Left ventricle myocardium inferior (tissue), 1 donor: Measurements from ENCODE around the gene MGME1. TPM values are rescaled to one million over a fixed set of nuclear protein-coding genes. Genes with fewer than 3 reads are reported as not detected.

ENCODE experiments used
- DNase-seq: peaks from one replicate; pipeline ENCODE4 v3.0.0-alpha.2; 2020
- H3K27ac ChIP-seq: fragments of 200-600 bp; replicated peaks from 2 replicates; pipeline ENCODE4 v1.8.0; 2021
- H3K27me3 ChIP-seq: fragments of 200-600 bp; 2 replicates; pipeline ENCODE4 v1.8.0; 2021; ENCODE audit warnings: low read depth
- H3K36me3 ChIP-seq: fragments of 200-600 bp; 2 replicates; pipeline ENCODE4 v1.8.0; 2021
- H3K4me1 ChIP-seq: fragments of 200-600 bp; 2 replicates; pipeline ENCODE4 v1.8.0; 2021
- H3K4me3 ChIP-seq: fragments of 200-600 bp; 2 replicates; pipeline ENCODE4 v1.8.0; 2021; ENCODE audit warnings: mild to moderate bottlenecking, moderate library complexity
- H3K9me3 ChIP-seq: fragments of 200-600 bp; replicated peaks from 2 replicates; pipeline ENCODE4 v1.8.0; 2021
- CTCF ChIP-seq: fragments of 200-600 bp; IDR thresholded peaks from 2 replicates; pipeline ENCODE4 v1.8.0; 2021; ENCODE audit warnings: antibody characterized with exemption, mild to moderate bottlenecking, borderline replicate concordance
- intact Hi-C: fragments of 100-400 bp; cut with micrococcal nuclease; formaldehyde crosslinking; loops from one replicate; pipeline ENCODE4 v1.11.0; 2022
- total RNA-seq: library from RNA; stranded (reverse); fragmentation: NEBNext Ultra II Directional; extraction: Animal tissue kit (Norgen Biotek cat#: 25700); gene quantifications from one replicate; pipeline ENCODE4 v1.2.1, GENCODE V29; 2021
- donor health status: DM: no; HTN: yes; CAD: no; lungs with severe emphysema.

The MGME1 gene
- total RNA-seq, 1 donor from 2014 or later = 13.6 TPM

DNA sequence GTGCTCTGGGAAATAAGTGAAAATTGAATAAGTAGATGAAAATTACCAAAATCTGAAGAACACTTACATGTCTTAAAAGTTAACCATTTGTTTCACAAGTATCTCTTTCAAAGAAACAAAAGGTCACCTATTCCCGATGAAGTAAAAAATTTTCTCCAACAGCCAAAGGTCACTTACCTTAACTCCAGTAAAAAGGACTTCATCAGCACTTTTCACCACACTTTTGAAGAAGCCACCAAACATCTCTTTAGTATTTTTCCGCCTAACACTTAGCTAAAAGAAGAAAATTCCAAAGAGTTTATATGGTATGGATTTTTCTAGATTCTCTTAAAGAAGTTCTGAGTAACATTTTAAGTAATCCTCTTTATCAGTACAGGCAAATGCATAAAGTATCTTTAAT, 17.5 kb upstream of the MGME1 start:
- Histone ChIP-seq H3K27me3 (no peaks in the 10 kb centered on the region), H3K36me3 (peaks cover 99% of the 10 kb centered on the region), H3K4me1 (peaks cover 14% of the 10 kb centered on the region), H3K4me3 (no peak overlapping the region), H3K9me3 (no peaks in the 10 kb centered on the region), H3K27ac (no peak overlapping the region)
- intact Hi-C loops = no loop called here
- TF ChIP-seq CTCF = no peak
- DNase-seq = no peak

DNA sequence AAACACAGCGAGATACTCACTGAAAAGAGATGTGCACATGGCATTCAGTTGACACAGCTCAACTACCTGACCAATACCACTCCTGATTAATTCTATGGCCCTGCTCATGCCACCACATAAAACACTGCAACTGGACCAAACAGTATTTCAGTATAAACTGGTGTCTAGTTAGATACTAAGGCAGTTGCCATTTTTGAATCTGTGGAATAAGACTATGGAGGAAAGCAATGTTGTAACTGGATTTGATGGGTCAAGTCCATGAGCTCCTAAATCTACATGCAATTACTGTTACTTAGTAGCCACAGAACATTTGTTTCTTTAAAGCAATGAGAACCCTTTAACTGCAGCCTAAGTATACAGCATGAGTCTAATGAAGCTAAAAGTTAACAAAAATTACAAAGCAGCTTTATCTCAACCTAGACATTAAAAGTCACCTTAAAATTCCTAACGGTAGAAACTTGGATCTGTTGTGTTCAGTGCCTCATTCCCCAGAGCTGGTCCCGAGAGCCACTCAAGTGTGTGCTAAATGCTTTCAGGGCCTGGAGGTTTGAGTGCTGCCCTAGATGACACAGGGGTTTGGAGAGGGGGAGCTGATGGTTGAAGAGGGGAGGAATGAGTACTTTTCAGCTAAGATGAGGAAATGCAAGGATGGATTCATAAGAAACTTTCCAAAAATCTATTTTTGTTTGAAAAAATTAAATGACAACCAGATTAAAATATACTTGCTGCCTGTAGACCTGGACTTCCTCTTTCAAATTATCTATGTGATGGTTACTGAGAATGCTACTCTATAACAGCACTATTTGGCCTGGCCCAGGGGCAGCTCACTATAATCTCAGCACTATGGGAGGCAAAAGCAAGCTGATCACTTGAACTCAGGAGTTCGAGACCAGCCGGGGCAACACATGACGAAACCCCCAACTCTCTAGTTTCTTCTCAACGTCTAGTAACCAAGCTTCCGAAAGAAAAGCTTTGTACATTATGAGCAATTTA, 15.8 kb upstream of the MGME1 start:
- no peak for DNase-seq
- Histone ChIP-seq H3K36me3 (peaks cover 84% of the 10 kb centered on the region), H3K9me3 (no peaks in the 10 kb centered on the region), H3K4me1 (peaks cover 17% of the 10 kb centered on the region), H3K27me3 (no peaks in the 10 kb centered on the region), H3K27ac (no peak overlapping the region), H3K4me3 (no peak overlapping the region)
- intact Hi-C loops = no loop called here
- no peak for TF ChIP-seq CTCF

DNA sequence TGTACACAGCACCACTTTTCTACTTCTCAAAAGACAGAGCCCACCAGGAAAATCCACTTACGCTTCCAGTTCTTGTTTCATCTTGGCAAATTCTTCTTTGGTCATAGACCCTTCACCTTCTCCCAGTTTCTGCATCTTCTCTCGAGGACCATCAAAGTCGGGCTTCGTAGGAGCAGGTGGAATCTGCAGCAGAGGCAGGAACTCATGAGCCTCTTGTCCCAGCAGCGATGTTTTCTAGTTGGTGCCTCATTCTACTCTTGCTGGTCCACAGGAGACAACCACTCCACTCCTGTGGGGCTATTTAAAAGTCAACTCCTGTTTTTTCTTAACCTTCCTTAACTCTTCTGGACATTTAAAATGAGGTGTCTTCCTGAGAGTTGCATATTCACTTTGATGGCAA, 14.9 kb upstream of the MGME1 start:
- DNase-seq = no peak
- TF ChIP-seq CTCF = no peak
- intact Hi-C loops = no loop called here
- Histone ChIP-seq H3K27ac (no peak overlapping the region), H3K4me3 (no peak overlapping the region), H3K36me3 (peaks cover 74% of the 10 kb centered on the region), H3K9me3 (no peaks in the 10 kb centered on the region), H3K4me1 (peaks cover 26% of the 10 kb centered on the region), H3K27me3 (no peaks in the 10 kb centered on the region)

- no peak overlapping the region for H3K27ac ChIP-seq
Observed at GRCh38 chr20:17955302-17955701, 13.5 kb upstream of the MGME1 start.

DNA sequence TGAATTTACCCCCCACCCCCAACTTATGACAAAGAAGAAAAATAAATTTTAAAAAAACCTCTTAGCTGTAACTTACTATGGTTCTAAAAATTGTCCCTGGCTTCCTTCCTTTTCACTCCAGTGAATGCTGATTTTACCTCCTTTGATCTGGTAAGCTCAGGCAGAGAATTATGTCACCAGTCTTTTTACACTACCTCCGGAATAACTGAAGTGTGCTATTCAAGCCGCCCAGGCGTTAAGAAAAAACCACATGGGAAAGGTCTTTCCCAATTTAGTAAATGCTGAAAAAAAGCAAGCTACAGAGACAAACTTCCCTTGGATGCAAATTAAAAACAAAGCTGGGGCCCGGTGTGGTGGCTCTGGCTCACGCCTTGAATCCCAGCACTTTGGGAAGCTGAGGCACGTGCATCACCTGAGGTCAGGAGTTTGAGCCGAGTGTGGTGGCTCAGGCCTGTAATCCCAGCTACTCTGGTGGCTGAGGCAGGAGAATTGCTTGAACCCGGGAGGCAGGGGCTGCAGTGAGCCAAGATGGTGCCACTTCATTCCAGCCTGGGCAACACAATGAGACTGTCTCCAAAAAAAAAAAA, 12.6 kb upstream of the MGME1 start:
- Histone ChIP-seq H3K27ac (no peak overlapping the region), H3K4me1 (peaks cover 47% of the 10 kb centered on the region)

More at GRCh38 chr20:17955302-17955701, 13.5 kb upstream of the MGME1 start:
- intact Hi-C loops = no loop called here
- DNase-seq = no peak
- H3K36me3 ChIP-seq = peaks cover 61% of the 10 kb centered on the region
- peaks cover 38% of the 10 kb centered on the region for H3K4me1 ChIP-seq
- H3K4me3 ChIP-seq = no peak overlapping the region
- H3K9me3 ChIP-seq = no peaks in the 10 kb centered on the region
- TF ChIP-seq CTCF = no peak
- H3K27me3 ChIP-seq = no peaks in the 10 kb centered on the region

More for the DNA sequence above, 12.6 kb upstream of the MGME1 start:
- no peaks in the 10 kb centered on the region for H3K27me3 ChIP-seq
- H3K9me3 ChIP-seq = no peaks in the 10 kb centered on the region
- H3K36me3 ChIP-seq = peaks cover 52% of the 10 kb centered on the region
- DNase-seq = no peak
- TF ChIP-seq CTCF = no peak
- no peak overlapping the region for H3K4me3 ChIP-seq
- intact Hi-C loops = no loop called here
